Lower leg skin (tissue), 4 donors: ENCODE measurements around the gene PUS1. TPM values are rescaled to one million over a fixed set of nuclear protein-coding genes. Genes with fewer than 3 reads are reported as not detected.

Source experiments
- DNase-seq, 2 donors: peaks; one replicate each; pipeline ENCODE4 v3.0.0-alpha.2; 2019; ENCODE audit warnings: low spot score in 2 of 2
- H3K4me3 ChIP-seq: fragments of 200-600 bp; sonication (generic); 2 replicates; pipeline ENCODE4 v1.5.1; 2017; ENCODE audit warnings: mild to moderate bottlenecking, low read depth; ENCODE audit not compliant: poor library complexity, severe bottlenecking
- CTCF ChIP-seq, 3 donors: fragments of 450-650 bp; IDR thresholded peaks; one replicate each; pipeline ENCODE4 v1.5.1; 2016; ENCODE audit warnings: antibody characterized with exemption in 3 of 3, mild to moderate bottlenecking in 3 of 3, moderate library complexity in 2 of 3
- POLR2A ChIP-seq, 2 donors: fragments of 450-650 bp; IDR thresholded peaks; one replicate each; pipeline ENCODE4 v1.6.1; 2016 to 2017; ENCODE audit warnings: antibody characterized with exemption in 2 of 2, mild to moderate bottlenecking in 1 of 2, moderate library complexity in 1 of 2
- WGBS, 2 donors: methylation state at CpG; one replicate each; pipeline ENCODE4 v1.1.5; 2018; 5-methylcytosine and 5-hydroxymethylcytosine counted together
- intact Hi-C: fragments of 100-400 bp; cut with DNase I; formaldehyde crosslinking; loops from one replicate; pipeline ENCODE4 v1.15.0; 2023; ENCODE audit warnings: low total_unique reads
- total RNA-seq, 4 donors: library from RNA; depleted of rRNA; stranded (reverse); fragments of >200 nt; gene quantifications; one replicate each; pipeline ENCODE4 v1.1.0, GENCODE V29; 2016

The PUS1 gene
- total RNA-seq, 4 donors from 2014 or later, result 8.3 to 36.4 (median 19.0) TPM

DNA sequence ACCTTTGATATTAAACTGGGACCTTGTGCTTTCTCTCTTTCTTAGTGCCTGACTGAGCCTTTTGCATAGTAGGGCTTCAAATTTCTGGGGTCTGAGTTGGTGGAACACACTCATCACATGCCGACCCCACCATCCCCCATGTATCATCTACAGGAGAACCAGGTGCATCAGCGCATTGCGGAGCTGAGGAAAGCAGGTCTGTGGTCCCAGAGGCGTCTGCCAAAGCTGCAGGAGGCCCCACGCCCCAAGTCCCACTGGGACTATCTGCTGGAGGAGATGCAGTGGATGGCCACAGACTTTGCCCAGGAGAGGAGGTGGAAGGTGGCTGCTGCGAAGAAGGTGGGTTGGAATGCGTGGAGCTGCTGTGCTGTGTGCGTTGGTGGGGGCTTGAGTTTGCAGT lies 58.5 kb downstream of the PUS1 start:
- intact Hi-C loops, result no loop called here
- 90 to 96% methylated on average over 8 of the region's 8 CpGs for WGBS, 2 donors
- no peak overlapping the region for H3K4me3 ChIP-seq
- TF ChIP-seq POLR2A (IDR thresholded peaks at IDR 0.05) (no peak), CTCF (IDR thresholded peaks at IDR 0.05) (no peak)
- DNase-seq, result no peak

GRCh38 chr12:131988054-131988796 lies 59.1 kb downstream of the PUS1 start:
- intact Hi-C loops, result no loop called here
- 93 to 95% methylated on average over 8 of the region's 8 CpGs for WGBS, 2 donors
- TF ChIP-seq CTCF (IDR thresholded peaks at IDR 0.05) (no peak), POLR2A (IDR thresholded peaks at IDR 0.05) (no peak)
- DNase-seq, result no peak
- no peak overlapping the region for H3K4me3 ChIP-seq

GRCh38 chr12:131989021-131989420 lies 59.9 kb downstream of the PUS1 start:
- intact Hi-C loops, result no loop called here
- TF ChIP-seq POLR2A (IDR thresholded peaks at IDR 0.05) (no peak), CTCF (IDR thresholded peaks at IDR 0.05) (no peak)
- H3K4me3 ChIP-seq, result no peak overlapping the region
- no peak for DNase-seq
- 84 to 94% methylated on average over 12 of the region's 12 CpGs for WGBS, 2 donors

GRCh38 chr12:131990066-131990979 lies 61.2 kb downstream of the PUS1 start:
- TF ChIP-seq POLR2A (IDR thresholded peaks at IDR 0.05) (no peak), CTCF (IDR thresholded peaks at IDR 0.05) (no peak)
- intact Hi-C loops, result no loop called here
- 86 to 87% methylated on average over 24 of the region's 24 CpGs for WGBS, 2 donors
- H3K4me3 ChIP-seq, result no peak overlapping the region
- peak in 1 of 2 donors; percentile 9 for DNase-seq

GRCh38 chr12:131990980-131991305 lies 61.9 kb downstream of the PUS1 start:
- DNase-seq, result peak in 1 of 2 donors; percentile 59
- no peak overlapping the region for H3K4me3 ChIP-seq
- 86 to 91% methylated on average over 9 of the region's 9 CpGs for WGBS, 2 donors
- TF ChIP-seq CTCF (IDR thresholded peaks at IDR 0.05) (no peak), POLR2A (IDR thresholded peaks at IDR 0.05) (no peak)
- intact Hi-C loops, result no loop called here
